GM19193 (cell line): Measurements from ENCODE around the gene NEDD4.

Experiments used
- POLR2A ChIP-seq: IDR thresholded peaks from 4 replicates; pipeline ENCODE4 v1.6.1; 2011; ENCODE audit not compliant: insufficient read depth, insufficient read length; ENCODE audit errors: extremely low read depth

NEDD4 gene

GRCh38 chr15:55873024-55873720 lies 120.2 kb downstream of the NEDD4 start:
- TF ChIP-seq POLR2A = no peak

GRCh38 chr15:55872471-55872870 lies 120.9 kb downstream of the NEDD4 start:
- no peak for TF ChIP-seq POLR2A

- no peak for TF ChIP-seq POLR2A
Measured at GRCh38 chr15:55869660-55870059, 123.8 kb downstream of the NEDD4 start.

DNA sequence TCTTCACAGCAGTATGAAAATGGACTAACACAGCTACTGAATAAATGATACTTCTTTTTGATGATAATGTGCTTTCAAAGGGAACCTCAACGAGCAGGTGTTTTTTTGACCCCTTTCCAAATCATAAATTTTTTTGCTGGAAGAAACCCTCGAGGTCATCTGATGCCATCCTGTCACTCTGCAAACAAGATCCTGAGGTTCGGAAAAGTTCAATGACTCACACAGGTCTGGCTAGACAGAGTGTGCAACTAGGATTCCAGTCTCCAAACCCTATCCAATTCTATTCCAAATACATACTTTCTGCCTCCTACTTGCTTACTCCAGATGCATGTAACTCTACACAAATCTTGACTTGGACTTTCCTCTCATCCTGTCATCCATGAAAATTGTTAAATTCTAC lies 124.7 kb downstream of the NEDD4 start:
- TF ChIP-seq POLR2A = no peak

DNA sequence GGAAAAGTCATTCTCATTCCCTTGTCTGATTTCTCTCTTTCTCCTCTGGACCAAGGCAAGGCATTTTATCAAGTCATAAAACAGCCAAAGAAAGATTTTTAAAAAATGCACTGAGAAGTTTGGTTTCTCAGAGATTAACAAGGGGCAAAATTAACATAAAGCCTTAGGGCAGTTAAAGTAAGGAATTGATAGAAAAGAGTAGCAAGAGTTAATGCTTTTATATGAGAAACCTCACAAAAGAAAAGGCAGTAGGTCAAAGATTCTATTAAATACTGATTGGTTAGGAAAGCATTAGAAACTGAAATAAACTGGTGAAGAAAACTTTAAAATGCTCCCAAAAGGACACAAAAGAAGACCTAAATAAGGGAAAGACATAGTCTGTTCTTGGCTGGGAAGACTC lies 129.5 kb downstream of the NEDD4 start:
- no peak for TF ChIP-seq POLR2A

- no peak for TF ChIP-seq POLR2A
Measured at GRCh38 chr15:55861115-55861514, 132.3 kb downstream of the NEDD4 start.

DNA sequence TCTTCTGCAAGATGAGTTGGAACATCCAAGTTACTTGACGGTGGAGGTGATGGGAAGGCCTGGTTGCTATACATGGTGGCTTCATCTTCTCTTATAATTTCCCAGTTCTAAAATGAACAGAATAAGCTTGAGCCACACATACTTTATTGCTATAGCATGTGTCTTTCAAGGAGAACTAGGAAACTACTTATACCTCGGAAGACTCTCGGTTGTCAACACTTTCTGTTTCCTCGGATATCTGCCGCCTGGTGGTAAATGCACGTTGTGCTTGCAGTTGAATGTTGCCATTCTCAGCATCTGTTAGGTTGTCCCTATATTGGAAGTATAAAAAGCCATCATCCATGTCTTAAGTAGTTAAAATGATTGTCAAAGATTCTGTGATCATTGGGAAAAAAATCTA lies 132.9 kb downstream of the NEDD4 start:
- no peak for TF ChIP-seq POLR2A

- TF ChIP-seq POLR2A = no peak
Measured at GRCh38 chr15:55859681-55860080, 133.7 kb downstream of the NEDD4 start.

DNA sequence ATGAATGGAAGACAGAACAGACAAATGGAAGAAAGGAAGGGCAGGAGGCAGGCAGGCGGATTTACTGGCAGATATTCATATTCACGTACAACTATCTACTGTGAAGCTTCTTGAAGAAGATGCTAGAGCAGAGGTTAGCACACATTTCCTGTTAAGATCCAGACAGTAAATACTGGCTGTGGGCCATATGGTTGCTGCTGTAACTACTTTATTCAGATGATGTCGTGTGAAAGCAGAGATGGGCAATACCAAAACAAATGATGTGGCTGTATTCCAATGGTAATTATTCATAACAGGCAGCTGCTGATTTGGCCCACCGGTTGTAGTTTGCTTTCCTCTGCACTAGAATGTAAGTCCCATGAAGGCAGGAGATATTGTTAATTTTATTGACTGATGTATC lies 134.8 kb downstream of the NEDD4 start:
- no peak for TF ChIP-seq POLR2A

GRCh38 chr15:55856506-55857164 lies 136.8 kb downstream of the NEDD4 start:
- TF ChIP-seq POLR2A = no peak

DNA sequence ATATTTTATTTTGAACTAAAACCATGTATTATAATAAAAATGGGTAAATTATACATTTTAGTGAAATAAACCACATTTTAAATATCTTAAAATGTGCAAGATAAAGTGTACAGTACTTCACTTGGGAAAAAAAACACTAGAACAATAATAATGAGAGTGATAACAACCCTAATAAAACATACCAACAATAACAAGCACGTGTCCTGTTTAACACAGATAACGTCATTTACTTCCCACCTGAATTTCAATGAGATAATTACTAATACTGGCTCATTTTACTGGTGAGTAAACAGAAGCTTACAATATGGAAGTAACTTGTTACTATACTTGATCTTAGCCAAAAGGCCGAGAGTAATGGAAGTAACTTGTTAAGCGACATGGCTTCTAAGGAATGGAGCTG lies 140.3 kb downstream of the NEDD4 start:
- TF ChIP-seq POLR2A = no peak

DNA sequence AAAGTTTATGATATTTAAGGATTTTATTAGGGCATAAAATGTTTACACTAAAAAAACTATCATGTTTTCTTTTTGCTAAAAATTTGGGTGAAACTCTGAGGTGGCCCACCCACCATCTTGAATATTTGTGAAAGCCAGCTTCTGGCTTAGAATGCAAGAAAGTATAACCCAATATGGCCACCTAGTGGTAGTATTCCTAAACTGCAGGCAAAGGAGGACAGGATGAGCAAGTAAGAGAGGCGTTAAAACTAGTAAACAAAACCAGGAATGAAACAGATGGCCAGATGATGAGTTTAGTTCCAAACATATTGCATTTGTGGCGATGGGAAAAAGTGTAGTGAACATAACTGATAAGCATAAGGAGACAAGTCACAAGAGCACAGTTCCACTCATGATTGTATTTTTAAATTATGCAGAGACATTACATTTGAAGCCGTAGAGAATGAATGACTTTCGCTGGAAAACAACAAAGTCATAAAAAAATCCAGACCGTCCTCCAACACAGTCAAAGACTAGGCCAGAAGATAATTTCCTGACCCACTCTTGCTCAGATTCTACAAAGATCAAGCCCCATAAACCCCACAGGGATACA lies 147.2 kb downstream of the NEDD4 start:
- no peak for TF ChIP-seq POLR2A

GRCh38 chr15:55835866-55836265 lies 157.5 kb downstream of the NEDD4 start:
- no peak for TF ChIP-seq POLR2A

DNA sequence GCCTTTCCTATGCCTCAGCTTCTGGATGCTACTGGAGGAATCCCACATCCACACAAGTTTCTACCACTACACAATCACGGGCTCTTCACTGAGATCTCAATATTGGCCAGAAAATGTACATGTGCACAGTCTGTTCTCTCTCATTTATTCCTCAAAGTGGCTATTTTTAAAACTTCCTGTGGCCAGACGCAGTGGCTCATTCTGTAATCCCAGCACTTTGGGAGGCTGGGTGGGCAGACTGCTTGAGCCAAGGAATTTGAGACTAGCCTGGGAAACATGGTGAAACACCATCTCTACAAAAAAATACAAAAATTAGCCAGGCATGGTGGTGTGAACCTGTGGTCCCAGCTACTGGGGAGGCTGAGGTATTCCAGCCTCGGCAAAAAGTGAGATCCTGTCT lies 159.1 kb downstream of the NEDD4 start:
- TF ChIP-seq POLR2A = no peak

DNA sequence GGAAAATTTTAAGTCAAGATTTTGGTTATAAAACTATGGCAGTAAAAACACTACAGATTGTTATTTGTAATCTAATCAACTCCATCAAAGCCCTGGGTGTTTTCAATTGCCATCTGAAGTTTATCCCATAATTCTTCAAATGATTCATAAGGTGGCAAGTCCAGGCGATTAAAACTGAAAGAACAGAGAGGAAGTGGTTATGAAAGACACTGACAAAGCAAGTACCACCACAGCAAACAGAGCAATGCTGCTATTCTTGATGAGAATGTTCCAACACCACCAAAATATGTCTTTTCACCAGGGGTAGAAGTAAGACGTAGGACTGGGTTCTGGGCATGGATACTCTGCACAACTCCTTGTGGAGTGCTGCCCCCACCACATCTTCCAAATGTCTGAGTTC lies 163.6 kb downstream of the NEDD4 start:
- no peak for TF ChIP-seq POLR2A

DNA sequence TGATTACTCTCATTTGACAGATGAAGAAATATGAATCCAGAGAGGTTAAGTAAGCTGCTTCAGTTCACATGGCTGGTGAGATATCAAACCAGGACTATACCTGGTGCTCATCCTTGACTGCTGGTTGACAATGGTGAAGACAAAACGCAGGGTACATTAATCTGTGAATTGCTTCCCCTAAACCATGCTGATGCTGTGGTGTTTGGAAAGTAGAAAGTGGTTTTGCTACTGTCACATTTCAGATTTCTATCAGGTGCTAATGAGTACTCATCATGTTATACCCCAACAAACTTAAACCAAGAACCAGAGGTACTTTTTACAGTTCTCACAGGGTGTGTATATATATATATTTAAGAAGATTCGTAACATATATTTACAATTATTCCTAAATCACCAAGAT lies 165.5 kb downstream of the NEDD4 start:
- no peak for TF ChIP-seq POLR2A
